Body of pancreas (tissue), 4 donors: ENCODE results near the gene FUT3.

Experiments used
- POLR2A ChIP-seq, 3 donors: fragments of 450-650 bp; IDR thresholded peaks; one replicate each; pipeline ENCODE4 v1.6.1; 2016; ENCODE audit warnings: antibody characterized with exemption in 3 of 3, mild to moderate bottlenecking in 2 of 3
- TF ChIP-seq, protein P1 (sequence below), 7 experiments: fragments of 450-650 bp in 4 of 7; fragments of 200-600 bp in 3 of 7; sonication (generic) in 3 of 7; IDR thresholded peaks; one replicate each; pipeline ENCODE4 v1.5.1; 2016 to 2019; ENCODE audit warnings: antibody characterized with exemption in 7 of 7

DNA sequence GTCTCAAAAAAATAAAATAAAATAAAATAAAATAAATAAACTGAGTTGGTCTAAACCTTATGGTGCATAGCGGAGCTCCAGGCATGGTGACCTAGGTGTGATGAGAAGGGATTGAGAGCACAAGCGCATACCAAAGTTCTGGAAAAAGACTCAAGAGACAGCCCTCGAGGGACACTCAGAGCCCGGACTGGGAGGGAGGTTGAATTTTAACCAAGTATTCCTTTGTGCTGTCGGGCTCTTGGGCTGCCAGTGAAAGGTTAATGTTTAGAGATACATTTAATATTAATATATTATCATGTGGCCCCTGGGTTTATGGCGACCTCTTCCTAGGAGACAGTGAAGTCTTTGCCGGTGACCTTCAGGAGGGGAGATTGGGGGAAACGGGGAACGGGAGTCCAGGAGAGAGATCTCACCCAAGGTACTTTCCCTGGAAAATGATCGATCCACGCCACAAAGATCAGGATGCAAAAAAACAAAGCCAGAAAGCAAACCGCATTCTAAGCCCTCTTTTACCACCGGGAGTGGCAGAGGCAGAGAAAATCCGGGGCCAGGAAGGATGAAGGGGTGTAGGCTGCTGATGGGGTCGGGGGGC, 13.4 kb downstream of the FUT3 start:
- TF ChIP-seq, protein P1, sequence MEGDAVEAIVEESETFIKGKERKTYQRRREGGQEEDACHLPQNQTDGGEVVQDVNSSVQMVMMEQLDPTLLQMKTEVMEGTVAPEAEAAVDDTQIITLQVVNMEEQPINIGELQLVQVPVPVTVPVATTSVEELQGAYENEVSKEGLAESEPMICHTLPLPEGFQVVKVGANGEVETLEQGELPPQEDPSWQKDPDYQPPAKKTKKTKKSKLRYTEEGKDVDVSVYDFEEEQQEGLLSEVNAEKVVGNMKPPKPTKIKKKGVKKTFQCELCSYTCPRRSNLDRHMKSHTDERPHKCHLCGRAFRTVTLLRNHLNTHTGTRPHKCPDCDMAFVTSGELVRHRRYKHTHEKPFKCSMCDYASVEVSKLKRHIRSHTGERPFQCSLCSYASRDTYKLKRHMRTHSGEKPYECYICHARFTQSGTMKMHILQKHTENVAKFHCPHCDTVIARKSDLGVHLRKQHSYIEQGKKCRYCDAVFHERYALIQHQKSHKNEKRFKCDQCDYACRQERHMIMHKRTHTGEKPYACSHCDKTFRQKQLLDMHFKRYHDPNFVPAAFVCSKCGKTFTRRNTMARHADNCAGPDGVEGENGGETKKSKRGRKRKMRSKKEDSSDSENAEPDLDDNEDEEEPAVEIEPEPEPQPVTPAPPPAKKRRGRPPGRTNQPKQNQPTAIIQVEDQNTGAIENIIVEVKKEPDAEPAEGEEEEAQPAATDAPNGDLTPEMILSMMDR (IDR thresholded peaks at IDR 0.05): no peak
- TF ChIP-seq POLR2A (IDR thresholded peaks at IDR 0.05): peak in 1 of 3 donors; percentile 3
